Measurements from ENCODE around the gene SVBP. TPM values are rescaled to one million over a fixed set of nuclear protein-coding genes. Genes with fewer than 3 reads are reported as not detected.
A peak's percentile ranks its signal among the peaks of the same experiment; 100 is the strongest.

Gene SVBP
- total and polyA plus RNA-seq, 10 donors: 15.1 to 41.7 (median 21.7) TPM

DNA sequence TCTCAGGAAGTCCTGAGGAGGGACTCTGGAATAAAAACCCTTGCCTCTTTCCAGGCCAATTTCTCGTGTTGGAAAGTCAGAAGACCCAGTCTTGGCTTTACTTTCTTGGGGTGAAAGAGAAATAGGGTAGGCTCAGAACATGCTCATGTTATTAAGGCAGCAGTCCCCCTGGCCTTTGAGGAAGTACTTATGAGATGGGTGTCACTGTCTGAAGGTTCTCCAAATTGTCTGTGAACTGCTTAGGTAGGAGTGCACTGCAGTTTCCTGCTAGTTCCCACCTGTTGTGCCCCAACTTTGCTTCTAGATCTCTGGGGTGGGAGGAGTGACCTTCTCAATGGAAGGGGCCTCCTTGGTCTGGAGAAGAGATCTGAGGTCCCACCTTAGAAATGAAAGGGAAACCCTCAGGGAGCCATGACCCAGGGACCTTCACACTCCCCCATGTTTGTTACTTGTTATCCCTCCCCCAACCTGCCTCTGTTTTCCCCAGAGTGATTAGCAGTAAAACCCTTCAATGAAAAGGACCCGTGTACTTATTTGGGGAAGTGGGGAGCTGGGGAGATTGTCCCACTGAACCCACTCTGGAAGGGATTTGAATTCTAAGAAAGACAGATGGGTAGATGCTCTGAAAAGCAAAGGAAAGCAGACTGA is 34.9 kb upstream of the SVBP start:
- no peak overlapping the region for H3K4me3 ChIP-seq
- peaks cover 0 to 34% (median 16%) of the 10 kb centered on the region in 6 donors for H3K36me3 ChIP-seq
- H3K27ac ChIP-seq: peak overlapping the region in 2 of 8 donors; percentile 21 to 33
- DNase-seq: no peak
- H3K4me1 ChIP-seq: peaks cover 8 to 47% (median 13%) of the 10 kb centered on the region in 6 donors
- no peaks in the 10 kb centered on the region for H3K27me3 ChIP-seq (replicated peaks in 1 of 7)
- 72 to 84% (median 80%) methylated on average over 2 of the region's 2 CpGs for WGBS, 5 donors
- intact Hi-C loops (cut with DNase I; ENCODE audit: low total_unique reads): no loop called here
- no peak for TF ChIP-seq POLR2AphosphoS5 (IDR thresholded peaks at IDR 0.05)
- no peak for TF ChIP-seq POLR2A (IDR thresholded peaks at IDR 0.05)
- no peak for TF ChIP-seq CTCF (IDR thresholded peaks at IDR 0.05 in 8 of 11, conservative IDR thresholded peaks at IDR 0.05 in 3 of 11)
- peaks cover 0 to 12% (median 2%) of the 10 kb centered on the region in 8 donors for H3K9me3 ChIP-seq

DNA sequence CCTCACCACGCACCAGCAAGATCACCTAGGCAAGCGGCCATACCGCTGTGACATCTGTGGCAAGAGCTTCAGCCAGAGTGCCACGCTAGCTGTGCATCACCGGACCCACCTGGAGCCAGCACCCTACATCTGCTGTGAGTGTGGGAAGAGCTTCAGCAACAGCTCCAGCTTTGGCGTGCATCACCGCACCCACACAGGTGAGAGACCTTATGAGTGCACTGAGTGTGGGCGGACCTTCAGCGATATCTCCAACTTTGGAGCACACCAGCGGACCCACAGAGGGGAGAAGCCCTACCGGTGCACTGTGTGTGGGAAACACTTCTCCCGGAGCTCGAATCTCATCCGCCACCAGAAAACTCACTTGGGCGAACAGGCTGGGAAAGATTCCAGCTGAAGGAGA is 34.2 kb upstream of the SVBP start:
- H3K36me3 ChIP-seq: peaks cover 0 to 34% (median 16%) of the 10 kb centered on the region in 6 donors
- DNase-seq: no peak
- H3K27ac ChIP-seq: no peak overlapping the region
- H3K4me3 ChIP-seq: no peak overlapping the region
- peaks cover 10 to 51% (median 16%) of the 10 kb centered on the region in 6 donors for H3K4me1 ChIP-seq
- peaks cover 0 to 12% (median 2%) of the 10 kb centered on the region in 8 donors for H3K9me3 ChIP-seq
- 90 to 100% (median 91%) methylated on average over 6 to 15 of the region's 15 CpGs for WGBS, 5 donors
- H3K27me3 ChIP-seq (replicated peaks in 1 of 7): no peaks in the 10 kb centered on the region
- intact Hi-C loops (cut with DNase I; ENCODE audit: low total_unique reads): no loop called here
- TF ChIP-seq POLR2AphosphoS5 (IDR thresholded peaks at IDR 0.05): peak in 1 of 3 donors; percentile 22
- no peak for TF ChIP-seq POLR2A (IDR thresholded peaks at IDR 0.05)

- intact Hi-C loops (cut with DNase I; ENCODE audit: low total_unique reads): no loop called here
- Histone ChIP-seq H3K9me3 (peaks cover 0 to 12% (median 2%) of the 10 kb centered on the region in 8 donors), H3K36me3 (peaks cover 0 to 34% (median 16%) of the 10 kb centered on the region in 6 donors), H3K4me1 (peaks cover 10 to 63% (median 23%) of the 10 kb centered on the region in 6 donors), H3K27me3 (replicated peaks in 1 of 7) (no peaks in the 10 kb centered on the region), H3K4me3 (no peak overlapping the region), H3K27ac (no peak overlapping the region)
- WGBS, 5 donors: 93 to 98% (median 96%) methylated on average over 5 of the region's 5 CpGs
- DNase-seq: no peak
- TF ChIP-seq CTCF (IDR thresholded peaks at IDR 0.05 in 8 of 11, conservative IDR thresholded peaks at IDR 0.05 in 3 of 11): no peak
- TF ChIP-seq POLR2AphosphoS5 (IDR thresholded peaks at IDR 0.05): no peak
- no peak for TF ChIP-seq POLR2A (IDR thresholded peaks at IDR 0.05)
These were observed 32.7 kb upstream of the SVBP start for GRCh38 chr1:42849944-42850343.

- WGBS, 5 donors: 90 to 97% (median 93%) methylated on average over 2 of the region's 2 CpGs
- intact Hi-C loops (cut with DNase I; ENCODE audit: low total_unique reads): no loop called here
- no peaks in the 10 kb centered on the region for H3K27me3 ChIP-seq (replicated peaks in 1 of 7)
- no peak overlapping the region for H3K4me3 ChIP-seq
- peaks cover 10 to 63% (median 23%) of the 10 kb centered on the region in 6 donors for H3K4me1 ChIP-seq
- DNase-seq: no peak
- H3K27ac ChIP-seq: no peak overlapping the region
- peaks cover 0 to 12% (median 2%) of the 10 kb centered on the region in 8 donors for H3K9me3 ChIP-seq
- TF ChIP-seq POLR2AphosphoS5 (IDR thresholded peaks at IDR 0.05) (no peak), POLR2A (IDR thresholded peaks at IDR 0.05) (no peak), CTCF (IDR thresholded peaks at IDR 0.05 in 8 of 11, conservative IDR thresholded peaks at IDR 0.05 in 3 of 11) (no peak)
- peaks cover 0 to 34% (median 16%) of the 10 kb centered on the region in 6 donors for H3K36me3 ChIP-seq
These were observed 31.8 kb upstream of the SVBP start for GRCh38 chr1:42848823-42849537.

Data from spleen (tissue), 11 donors.